Esophagus squamous epithelium (tissue), 4 donors: ENCODE results near the gene CAMTA1.

Experiments used
- POLR2A ChIP-seq, 4 donors: fragments of 450-650 bp; IDR thresholded peaks; one replicate each; pipeline ENCODE4 v1.6.1; 2017; ENCODE audit warnings: antibody characterized with exemption in 4 of 4, mild to moderate bottlenecking in 4 of 4, moderate library complexity in 3 of 4
- TF ChIP-seq, protein P1 (sequence below), 6 experiments: fragments of 450-650 bp in 4 of 6; fragments of 200-600 bp in 2 of 6; sonication (generic) in 2 of 6; IDR thresholded peaks; one replicate each; pipeline ENCODE4 v1.5.1; 2016 to 2019; ENCODE audit warnings: antibody characterized with exemption in 6 of 6, mild to moderate bottlenecking in 4 of 6, moderate library complexity in 4 of 6

DNA sequence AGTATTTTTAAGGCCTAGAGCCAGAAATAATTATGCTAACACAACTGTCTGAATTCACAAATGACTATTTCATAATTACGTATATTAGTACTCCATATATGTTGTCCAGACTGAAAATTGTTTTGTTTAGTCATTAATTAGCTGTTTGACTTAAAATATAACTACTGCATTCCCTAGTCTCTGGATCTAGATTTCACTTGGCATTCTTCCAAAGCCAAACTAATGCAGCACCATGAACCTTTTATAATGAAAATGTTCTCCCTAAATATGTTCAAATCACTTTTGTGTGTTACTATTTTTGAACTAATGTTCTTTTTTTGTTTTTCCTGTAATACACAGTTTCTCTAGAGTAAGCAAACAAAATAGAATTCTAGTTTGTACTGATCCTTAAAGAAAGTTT is 46.1 kb downstream of the CAMTA1 start:
- TF ChIP-seq, protein P1, sequence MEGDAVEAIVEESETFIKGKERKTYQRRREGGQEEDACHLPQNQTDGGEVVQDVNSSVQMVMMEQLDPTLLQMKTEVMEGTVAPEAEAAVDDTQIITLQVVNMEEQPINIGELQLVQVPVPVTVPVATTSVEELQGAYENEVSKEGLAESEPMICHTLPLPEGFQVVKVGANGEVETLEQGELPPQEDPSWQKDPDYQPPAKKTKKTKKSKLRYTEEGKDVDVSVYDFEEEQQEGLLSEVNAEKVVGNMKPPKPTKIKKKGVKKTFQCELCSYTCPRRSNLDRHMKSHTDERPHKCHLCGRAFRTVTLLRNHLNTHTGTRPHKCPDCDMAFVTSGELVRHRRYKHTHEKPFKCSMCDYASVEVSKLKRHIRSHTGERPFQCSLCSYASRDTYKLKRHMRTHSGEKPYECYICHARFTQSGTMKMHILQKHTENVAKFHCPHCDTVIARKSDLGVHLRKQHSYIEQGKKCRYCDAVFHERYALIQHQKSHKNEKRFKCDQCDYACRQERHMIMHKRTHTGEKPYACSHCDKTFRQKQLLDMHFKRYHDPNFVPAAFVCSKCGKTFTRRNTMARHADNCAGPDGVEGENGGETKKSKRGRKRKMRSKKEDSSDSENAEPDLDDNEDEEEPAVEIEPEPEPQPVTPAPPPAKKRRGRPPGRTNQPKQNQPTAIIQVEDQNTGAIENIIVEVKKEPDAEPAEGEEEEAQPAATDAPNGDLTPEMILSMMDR (IDR thresholded peaks at IDR 0.05) = no peak
- no peak for TF ChIP-seq POLR2A (IDR thresholded peaks at IDR 0.05)
